ENCODE results near the gene ZNF335.
A peak's percentile ranks its signal among the peaks of the same experiment; 100 is the strongest.
"Not testable (repeated sequence)": the region's sequence is repeated elsewhere in the genome, so short reads cannot be mapped to it uniquely, and the experiment has no call there.

Gene ZNF335

GRCh38 chr20:45934586-45935415 lies 37.2 kb downstream of the ZNF335 start, which contains the start of gene PCIF1:
Gene PCIF1 (plus strand): TSS chr20:45934683. CDS start chr20:45939000, 4,317 bp downstream.
- peak; percentile 99 for DNase-seq (ENCODE audit: low read depth)

GRCh38 chr20:45934046-45934585 lies 37.9 kb downstream of the ZNF335 start:
- DNase-seq (ENCODE audit: low read depth), result no peak

DNA sequence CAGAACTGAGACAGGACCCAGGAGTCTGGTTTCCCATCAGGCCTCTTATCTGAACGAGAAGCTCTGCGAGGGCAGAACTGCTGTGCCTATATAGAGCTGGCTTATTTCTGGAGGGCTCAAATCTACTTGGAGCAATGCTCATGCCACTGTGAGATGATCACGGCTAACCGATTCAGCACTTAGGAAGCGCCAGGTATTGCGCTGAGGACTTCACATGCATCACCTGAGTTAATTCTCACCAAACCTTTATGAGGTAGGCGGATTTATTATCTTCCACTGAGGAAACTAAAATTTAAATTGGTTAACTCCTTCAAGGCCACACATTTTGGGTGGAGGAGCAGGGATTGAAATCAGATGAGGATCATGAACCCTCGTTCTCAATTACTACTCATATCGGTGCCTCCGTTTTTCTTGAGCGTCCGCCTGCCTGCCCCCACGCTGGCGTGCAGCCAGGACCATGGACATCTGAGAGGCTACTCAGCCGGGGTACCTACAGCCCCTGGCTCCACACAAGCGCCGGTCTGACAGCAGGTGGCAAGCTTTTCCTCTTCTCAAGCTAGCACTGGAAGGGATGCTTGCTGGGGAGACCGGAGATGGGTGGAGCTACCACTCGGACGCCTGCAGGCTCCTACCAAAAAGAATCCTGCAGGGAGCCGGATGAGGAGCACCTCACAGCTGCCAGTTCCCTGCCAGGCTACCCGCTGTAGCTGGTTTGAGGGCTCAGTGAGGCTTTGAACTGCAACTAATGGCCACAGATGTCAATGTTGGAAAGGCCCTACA lies 38.5 kb downstream of the ZNF335 start:
- peak; percentile 80 for DNase-seq (ENCODE audit: low read depth)

DNA sequence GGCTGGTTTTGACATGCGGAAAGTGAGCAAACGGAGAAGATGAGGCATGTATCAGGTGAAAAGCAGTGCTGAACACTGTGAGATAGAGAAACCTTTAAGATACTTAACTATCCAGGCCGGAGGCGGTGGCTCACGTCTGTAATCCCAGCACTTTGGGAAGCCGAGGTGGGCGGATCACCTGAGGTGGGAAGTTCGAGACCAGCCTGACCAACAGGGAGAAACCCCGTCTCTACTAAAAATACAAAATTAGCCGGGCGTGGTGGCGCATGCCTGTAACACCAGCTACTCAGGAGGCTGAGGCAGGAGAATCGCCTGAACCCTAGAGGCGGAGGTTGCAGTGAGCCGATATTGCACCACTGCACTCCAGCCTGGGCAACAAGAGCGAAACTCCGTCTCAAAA lies 40.3 kb downstream of the ZNF335 start:
- DNase-seq (ENCODE audit: low read depth), result not testable (repeated sequence)

DNA sequence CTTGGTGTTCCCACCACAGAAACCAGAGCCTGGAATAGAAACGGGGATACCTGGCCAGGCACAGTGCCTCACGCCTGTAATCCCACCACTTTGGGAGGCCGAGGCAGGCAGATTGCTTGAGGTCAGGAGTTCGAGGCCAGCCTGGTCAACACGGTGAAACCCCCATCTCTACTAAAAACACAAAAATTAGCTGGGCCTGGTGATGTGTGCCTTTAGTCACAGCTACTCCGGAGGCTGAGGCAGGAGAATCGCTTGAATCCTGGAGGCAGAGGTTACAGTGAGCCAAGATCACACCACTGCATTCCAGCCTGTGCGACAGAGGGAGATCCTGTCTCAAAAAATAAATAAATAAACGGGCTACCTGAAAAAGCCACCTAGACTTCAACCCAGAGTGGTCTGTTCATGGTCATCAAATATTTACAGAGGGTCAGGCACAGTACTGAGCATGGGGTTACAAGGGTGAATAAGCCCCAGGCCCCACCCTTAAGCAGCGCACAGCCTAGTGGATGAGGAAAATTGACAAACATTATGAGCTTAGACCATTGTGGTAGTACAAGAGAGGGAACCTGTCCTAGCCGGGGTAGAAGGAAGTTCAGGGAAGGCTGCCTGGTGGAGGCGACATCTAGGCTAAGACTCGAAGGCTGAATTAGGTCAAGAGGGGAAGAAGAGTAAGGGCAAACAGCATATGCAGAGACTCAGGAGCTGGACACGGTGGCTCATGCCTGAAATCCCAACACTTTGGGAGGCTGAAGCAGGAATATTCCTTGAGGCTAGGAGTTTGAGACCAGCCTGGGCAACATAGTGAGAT lies 44.7 kb downstream of the ZNF335 start:
- DNase-seq (ENCODE audit: low read depth), result no peak

- no peak for DNase-seq (ENCODE audit: low read depth)
Observed at GRCh38 chr20:45926731-45927070, 45.3 kb downstream of the ZNF335 start.

GRCh38 chr20:45925821-45926506 lies 46.0 kb downstream of the ZNF335 start:
- no peak for DNase-seq (ENCODE audit: low read depth)

- DNase-seq (ENCODE audit: low read depth), result peak; percentile 77
Observed at GRCh38 chr20:45924391-45925261, 47.4 kb downstream of the ZNF335 start.

DNA sequence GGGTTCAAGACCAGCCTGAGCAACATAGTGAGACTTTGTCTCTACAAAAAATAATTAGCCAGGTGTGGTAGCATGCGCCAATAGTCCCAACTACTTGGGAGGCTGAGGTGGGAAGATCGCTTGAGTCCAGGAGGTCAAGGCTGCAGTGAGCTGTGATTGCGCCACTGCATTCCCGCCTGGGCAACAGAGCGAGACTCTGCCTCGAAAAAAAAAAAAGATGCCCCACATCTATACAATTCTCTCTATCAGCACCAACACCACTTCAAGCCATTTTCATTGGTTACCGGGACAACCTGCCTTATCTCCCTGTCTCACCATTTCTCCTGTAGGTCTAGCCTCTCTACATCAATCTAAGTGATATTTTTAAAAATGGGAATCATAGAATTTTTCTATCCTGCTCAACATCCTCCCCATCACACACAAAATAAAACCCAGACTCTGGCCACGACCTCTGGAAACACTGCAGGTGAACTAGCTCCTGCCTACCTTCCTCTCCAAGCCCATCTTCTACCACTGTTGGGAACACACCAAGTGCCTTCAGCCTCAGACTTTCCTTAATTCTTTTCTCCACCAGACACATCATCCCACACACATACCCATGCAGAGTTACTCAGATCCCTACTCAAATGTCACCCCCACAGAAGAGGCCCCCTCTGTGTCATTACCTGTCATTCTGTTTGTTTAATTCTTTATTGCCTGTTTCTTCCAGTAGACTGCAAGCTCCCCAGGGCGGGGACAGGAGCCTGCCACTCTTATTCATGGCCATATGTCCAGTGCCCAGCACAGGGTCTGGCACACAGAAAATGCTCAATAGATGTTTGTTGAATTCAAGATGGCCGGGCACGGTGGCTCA lies 50.4 kb downstream of the ZNF335 start:
- DNase-seq (ENCODE audit: low read depth), result no peak

GRCh38 chr20:45920462-45921336 lies 51.3 kb downstream of the ZNF335 start:
- DNase-seq (ENCODE audit: low read depth), result peak; percentile 70

DNA sequence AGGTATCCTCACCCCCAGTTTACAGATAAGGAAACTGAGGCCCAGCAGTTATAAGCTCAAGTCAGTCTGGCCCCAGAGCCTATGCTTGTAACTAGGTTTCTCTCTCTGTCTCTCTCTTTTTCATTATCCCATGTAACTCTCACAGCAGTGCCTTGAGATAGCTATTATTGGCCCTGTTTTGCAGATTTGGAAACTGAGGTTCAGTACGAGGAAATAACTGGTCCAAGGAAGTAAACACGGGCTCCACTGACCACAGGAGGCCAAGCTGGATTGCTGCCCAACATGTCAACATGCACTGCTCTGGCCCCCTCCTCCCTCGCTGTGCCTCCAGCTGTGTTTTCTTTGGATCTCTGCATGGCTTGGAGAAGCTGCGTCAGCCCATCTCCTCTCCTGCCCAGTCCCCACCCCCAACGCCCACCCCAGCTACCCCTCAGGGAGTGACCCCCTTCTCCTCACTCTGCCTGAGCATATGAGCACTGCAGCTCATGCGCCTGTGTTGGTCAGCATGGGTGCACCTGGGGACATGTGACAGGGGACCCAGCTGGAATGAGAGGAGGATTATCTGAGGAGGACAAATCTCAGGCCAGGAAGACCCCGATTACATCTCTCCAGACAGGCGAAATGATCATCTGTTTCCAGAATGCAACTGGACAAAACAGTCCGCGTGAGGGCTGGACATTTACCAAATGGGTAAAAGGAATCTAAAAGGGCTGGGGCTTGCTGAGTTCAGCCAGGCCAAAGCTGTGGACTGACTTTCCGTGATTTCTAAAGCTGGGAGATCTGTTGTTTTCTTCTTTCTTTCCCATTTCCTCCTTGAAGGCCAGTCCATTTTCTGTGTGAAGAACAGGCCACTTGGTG lies 52.2 kb downstream of the ZNF335 start:
- DNase-seq (ENCODE audit: low read depth), result peak; percentile 83

DNA sequence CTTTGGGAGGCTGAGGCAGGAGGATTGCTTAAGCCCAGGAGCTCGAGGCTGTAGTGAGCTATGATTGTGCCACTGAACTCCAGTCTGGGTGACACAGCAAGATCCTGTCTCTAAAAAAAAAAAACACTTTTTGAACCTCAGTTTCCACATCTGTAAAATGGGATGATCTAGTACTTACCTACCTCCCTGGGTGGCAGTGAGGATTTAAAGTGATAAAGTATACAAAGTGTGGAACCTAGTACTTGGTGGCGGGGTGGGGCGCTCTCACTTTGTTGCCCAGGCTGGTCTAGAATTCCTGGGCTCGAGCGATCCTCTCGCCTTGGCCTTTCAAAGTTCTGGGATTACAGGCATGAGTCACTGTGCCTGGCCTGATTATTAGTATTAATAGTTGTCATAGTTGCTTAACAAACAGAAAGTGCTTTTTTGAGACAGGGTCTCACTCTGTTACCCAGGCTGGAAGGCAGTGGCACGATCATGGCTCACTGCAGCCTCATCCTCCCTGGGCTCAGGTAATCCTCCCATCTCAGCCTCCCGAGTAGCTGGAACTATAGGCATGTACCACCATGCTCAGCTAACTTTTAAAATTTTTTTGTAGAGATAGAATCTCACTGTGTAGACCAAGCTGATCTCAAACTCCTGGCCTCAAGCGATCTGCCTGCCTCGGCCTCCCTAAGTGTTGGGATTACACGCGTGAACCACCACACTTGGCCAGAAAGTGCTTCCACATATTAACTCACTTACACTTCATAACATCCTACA lies 53.0 kb downstream of the ZNF335 start:
- DNase-seq (ENCODE audit: low read depth), result peak; percentile 57

DNA sequence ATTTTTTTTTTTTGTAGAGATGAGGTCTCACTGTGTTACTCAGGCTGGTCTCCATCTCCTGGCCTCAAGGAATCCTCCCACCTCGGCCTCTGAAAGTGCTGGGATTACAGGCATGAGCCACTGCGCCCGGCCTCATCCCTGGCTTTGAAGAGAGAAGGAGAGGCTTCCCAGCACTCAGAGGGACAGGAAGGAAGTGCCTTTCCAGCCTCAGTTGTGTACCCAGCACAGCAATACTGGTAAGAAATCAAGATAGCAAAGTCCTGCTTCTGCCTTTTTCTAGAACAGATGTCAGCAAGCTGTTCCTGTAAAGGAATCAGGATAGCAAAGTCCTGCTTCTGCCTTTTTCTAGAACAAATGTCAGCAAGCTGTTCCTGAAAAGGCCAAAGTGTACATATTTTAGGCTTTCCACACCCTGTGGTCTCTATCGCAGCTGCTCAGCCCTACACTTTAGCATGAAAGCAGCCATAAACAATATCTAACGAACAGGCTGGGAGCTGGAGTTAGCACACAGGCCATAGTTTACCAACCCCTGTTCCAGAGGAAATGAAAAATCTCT lies 53.7 kb downstream of the ZNF335 start:
- peak; percentile 54 for DNase-seq (ENCODE audit: low read depth)

- DNase-seq (ENCODE audit: low read depth), result peak; percentile 65
Observed at GRCh38 chr20:45917790-45918141, 54.2 kb downstream of the ZNF335 start.

DNA sequence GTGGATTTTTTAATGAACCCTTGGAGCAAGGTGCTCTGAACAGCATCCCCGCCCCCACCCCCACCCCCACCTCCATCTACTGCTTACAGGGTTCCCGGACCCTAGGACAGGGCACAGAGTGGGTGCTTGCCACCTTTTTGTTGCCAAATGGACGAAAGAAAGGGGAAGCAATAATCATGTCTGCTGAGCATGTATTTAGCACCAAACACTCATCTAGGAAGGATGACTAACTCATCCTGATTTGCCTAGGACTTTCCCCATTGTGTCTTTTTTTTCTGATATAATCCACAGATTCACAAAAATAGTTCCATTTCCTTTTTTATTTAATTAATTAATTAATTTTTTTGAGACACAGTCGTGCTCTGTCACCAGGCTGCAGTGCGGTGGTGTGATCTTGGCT lies 58.9 kb downstream of the ZNF335 start:
- DNase-seq (ENCODE audit: low read depth), result no peak

GRCh38 chr20:45912344-45912682 lies 59.7 kb downstream of the ZNF335 start:
- DNase-seq (ENCODE audit: low read depth), result no peak

Data from amniotic epithelial cell (primary cell).